Activated CD4-positive, alpha-beta T cell treated with anti-CD3 and anti-CD28 coated beads for 48 hours (primary cell): ENCODE data around the gene DTNA.

Experiments
- DNase-seq: peaks from one replicate; pipeline ENCODE4 v3.0.0-alpha.2; 2020

The DTNA gene

DNA sequence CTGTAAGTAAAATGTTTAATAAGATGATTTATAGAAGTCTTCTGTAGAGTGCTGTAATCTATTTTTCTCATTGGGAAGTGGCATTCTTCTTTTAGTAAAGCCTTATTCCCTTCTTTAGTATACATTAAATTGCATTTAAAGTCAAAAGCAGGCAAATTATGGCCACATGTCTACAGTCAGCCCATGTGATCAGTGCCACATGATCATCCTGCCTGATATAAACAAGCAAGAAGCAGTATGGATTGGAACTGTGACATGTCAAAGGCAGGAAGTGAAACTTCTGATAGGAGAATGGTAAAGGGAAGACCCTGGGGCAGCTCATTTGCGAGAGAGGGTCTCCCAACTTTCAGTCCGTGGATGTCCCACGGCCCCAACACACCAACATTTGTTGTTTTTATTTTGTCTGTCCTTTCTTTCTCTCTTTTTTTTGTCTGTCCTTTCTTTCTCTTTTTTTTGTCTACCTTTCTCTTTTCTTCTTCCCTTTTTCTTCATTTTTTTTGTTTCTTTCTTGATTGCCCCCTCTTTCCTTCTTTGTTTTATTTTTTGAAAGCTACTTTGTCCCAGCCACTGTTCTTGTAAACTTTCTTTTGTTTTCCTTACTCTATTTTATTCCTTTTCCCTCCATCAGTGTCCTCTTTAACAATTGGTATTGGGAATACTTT, 154.9 kb downstream of the DTNA start:
- DNase-seq, result no peak

DNA sequence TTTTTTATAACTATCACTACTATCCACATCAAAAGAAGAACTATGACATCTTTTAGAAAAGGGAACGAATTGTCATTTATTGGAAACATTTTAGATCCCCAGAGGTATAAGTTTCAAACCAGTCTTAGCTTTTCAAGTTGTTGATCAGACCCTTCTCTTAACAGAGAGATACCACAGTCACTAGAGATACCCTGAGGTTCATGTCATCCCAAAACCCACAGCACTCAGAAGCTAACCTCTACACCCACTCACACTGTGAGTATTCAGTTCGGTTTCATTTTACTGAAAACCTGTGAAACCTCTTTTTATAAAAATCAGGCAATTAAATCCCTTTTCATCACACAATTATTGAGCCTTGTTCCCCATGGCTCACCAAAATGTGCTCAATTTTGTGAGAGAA, 156.2 kb downstream of the DTNA start:
- peak; percentile 30 for DNase-seq

DNA sequence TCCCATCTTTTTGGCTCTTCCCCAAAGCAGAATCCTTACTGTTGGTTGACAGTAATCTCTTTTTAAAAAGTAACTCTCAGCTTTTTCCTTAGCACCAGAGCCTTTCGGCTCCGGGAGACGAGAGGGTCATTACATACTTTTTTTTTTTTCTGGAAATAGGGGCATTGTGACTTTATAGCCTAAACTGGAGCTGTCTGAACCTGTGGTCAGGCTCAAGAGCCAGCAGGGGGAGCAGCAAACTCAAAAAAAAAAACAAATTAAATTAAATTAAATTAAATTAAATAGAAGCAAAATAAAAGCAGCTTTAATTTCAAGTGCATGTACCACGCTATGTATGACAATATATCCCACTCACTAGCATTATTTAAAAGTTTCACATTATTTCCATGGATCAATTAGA, 156.6 kb downstream of the DTNA start:
- no peak for DNase-seq

DNA sequence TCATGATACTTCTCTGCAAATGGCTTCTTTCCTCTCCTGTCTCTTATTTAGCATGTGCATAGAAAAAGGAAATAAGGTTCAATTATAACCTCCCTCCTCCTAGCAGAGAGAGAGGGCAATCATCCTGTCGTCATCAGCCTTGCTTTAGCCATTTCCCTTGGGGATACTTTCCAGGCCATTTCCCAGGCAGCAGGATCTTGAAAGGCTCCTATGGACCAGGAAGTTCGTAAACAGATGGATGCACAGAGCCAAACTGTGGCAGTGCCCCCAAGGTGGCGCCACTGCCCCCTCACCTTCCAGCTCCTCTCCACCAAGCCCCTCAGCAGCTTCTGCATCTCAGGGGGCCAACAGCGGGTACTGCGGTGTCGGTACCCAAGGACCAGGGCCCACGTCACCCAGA, 157.4 kb downstream of the DTNA start:
- no peak for DNase-seq

DNA sequence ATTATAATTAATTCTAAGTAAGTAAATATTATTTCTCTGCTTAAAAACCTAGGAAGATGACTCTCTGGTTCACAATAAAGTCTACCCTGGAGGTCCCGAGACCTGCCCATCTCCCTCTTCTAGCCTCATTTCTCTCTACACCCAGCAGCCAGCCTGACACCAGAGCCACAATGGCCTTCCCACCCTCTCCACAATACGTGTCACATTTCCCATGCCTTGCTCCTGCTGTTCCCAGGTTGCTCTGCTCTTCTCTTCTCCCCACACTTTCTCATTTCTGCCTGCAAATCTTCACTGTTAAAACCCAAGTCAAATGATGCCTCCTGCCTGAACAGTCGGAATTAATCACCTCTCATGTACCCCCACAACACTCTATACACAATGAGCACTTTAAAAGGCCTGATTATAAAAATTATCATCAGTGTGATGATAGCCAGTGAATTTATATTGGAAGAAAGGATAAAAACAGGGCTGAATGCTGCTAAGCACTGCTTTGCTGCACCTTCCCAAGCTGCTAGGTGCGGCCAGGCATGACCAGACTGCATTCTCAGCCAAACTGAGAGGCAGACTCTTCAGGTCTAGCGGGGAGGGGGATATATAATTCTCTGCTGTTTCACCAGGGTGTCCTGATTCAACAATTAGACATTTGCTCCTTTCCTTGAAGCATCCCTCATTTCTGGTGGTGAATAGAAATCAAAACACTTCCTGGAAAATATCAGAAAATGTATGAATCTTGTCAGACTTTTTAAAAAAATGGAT, 160.6 kb downstream of the DTNA start:
- no peak for DNase-seq

DNA sequence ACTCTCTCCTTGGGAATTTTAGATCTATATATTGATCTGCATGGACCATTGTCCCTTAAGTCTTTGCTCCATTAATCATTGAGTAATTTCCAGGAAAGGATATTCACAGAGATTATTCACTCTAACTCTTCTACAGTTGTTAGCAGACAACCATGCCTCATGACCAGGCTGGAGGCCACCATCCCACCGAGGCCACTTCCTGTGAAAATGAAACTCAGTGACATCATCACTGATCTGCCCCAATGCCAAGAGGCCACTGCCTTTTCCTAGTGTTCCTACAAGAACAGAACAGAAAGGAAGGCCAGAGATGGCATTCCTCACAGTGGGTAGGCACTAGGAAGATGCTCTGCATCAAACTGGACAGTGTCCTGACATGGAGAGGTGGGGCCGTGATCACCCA, 161.3 kb downstream of the DTNA start:
- DNase-seq, result no peak

DNA sequence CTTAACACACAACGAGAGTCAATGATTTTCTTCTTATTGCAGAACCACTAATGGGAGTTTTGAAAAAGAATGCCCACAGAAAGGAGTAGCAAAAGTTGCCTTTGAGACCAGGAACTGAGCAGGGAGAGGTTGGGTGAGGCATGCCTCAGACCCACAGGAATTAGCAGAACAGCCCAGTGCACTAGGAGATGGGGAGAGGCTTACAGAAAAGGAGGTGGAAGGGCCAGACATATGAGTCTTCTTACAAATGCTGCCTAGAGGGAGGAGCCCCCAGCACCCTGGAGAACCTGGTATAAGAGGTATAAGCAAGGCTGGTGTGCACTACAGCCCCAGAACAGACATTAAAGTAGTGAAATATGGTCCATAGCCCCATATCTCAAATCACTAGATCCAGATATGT, 162.0 kb downstream of the DTNA start:
- no peak for DNase-seq

DNA sequence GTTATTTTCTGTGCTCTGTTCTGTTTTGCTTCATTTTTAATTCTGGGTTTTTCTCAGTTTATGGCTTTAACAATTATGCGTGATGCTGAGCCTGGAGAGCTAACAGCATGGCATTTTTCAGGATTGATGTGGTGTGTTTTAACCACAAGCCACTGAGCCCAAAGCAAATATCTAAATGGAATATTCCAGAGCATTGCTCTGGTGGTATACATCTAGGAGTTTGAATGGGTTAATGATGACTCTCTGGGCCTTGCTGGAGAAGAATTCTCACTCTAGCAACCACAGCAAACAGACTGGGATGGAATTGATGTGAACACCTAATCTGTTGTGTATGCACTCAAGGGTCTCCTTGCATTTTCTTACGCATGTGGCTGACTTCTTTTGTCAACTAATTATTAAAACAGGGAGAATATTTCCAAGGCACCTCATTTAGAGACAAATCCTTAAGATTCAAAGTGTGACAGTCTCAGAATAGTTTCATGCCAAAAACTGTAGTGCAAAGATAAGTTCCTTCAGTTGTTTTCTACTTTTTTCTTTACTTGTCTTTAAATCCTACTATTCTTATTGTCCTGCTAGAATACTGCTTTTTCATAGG, 164.0 kb downstream of the DTNA start:
- no peak for DNase-seq

DNA sequence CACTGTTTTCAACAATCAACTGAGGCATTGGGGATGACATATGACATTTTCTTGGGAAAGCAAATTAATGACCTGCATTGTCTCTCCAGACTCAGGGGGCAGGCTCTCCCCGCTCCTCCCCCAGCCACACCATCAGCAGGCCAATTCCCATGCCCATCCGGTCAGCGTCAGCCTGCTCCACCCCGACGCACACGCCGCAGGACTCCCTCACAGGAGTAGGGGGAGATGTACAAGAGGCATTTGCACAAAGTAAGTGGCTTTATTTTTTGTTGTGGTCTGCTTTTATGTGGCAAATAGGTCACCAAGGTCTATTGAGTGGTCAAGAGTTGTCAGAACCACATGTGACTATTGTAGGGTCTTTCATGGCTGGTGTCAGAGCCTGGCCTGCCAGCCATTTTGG, 165.1 kb downstream of the DTNA start:
- DNase-seq, result no peak

DNA sequence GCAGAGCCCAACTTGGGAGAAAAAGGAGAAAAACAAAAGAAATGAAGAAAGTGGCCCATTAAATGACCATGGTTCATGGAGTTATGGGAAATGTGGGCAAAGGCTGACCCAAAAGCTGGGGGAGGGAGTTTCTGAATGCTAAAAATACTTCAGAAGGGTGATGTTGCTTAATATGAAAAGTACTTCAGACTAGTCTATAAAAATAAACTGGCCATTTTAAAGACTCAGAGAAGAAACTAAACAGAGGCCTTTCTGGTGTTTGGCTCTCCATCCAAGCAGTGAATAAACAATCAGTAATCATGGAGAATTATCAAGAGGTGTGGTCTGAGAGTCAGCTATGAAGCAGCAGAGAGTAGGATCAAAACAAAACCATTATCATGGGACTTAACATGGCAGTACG, 170.3 kb downstream of the DTNA start:
- no peak for DNase-seq

DNA sequence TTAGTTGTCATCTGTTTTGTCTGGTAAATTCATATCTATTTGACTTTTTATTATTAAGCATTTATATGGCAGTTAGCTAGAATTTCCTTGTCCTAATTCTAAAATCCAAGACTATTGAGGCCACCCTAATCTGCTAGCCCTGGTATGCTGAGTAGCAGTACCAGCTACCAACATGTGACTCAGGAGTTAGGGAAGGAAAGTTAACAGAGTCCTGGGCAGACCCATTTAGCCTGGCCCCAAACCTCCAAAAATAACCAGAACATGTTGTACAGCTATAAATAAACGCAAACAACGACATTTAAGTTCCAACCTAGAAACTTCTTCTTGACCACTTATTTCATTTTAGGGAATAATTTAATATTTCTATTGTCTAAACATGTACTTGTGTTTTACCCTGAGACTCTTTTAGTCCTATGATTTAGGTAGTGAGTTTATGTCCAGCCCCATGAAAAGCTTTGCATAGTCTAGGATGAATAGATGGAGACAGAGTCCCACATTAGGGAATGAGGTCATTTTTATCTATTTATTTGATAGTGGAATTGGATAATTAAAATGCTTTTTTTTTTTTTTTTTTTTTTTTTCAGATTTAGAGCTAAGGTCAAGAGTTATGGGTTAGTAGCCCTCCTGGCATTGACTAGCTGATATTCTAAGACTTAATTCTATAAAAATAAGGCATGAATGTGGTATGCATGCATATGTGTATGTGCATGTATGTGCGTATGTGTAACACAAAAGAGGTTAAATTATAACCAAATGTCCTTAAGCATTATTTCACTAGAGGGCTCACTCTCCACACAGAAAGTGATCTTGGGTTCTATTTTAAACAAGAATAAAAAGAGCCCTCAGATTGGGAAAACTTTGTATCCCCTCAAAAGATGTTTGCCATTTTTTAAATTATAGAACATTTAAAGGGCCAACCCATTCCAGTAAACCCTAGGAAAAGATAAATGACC, 171.1 kb downstream of the DTNA start:
- no peak for DNase-seq

DNA sequence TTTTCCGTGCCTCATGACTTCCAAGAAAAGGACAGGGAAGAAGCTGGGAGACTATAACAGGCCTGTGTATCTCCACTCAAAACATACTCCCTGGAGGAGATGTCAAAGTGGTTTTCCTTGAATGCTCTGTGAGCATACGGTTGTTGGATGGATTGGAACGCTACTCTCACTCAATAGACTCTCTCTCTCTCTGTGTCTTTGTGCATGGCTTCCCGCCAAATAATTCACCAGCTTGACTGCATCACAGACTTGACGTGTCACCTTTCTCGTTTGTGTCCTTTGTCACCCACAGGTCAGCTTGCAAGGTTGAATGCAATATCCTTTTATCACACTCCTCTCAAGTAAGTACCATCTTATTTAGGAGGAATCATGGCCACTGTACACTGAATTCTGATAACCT, 174.3 kb downstream of the DTNA start:
- DNase-seq, result no peak

DNA sequence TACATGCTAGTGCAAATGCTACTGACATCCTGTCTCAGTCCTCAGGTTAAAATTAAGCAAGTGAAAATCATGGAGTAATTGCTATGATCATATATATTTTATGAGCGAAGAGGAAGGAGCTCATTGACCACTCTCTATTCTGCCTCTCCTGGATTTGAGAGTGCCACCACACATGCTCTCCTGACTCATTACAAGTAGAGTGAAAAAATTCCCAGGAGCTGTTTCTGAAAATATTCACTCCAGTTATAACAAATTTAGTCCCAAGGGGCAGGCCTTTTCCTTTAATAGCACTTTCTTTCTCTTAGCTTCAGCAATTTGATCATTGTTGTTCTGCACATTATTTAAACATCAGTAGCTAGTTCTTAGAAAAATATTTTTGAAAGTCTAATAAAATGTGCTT, 176.1 kb downstream of the DTNA start:
- no peak for DNase-seq

DNA sequence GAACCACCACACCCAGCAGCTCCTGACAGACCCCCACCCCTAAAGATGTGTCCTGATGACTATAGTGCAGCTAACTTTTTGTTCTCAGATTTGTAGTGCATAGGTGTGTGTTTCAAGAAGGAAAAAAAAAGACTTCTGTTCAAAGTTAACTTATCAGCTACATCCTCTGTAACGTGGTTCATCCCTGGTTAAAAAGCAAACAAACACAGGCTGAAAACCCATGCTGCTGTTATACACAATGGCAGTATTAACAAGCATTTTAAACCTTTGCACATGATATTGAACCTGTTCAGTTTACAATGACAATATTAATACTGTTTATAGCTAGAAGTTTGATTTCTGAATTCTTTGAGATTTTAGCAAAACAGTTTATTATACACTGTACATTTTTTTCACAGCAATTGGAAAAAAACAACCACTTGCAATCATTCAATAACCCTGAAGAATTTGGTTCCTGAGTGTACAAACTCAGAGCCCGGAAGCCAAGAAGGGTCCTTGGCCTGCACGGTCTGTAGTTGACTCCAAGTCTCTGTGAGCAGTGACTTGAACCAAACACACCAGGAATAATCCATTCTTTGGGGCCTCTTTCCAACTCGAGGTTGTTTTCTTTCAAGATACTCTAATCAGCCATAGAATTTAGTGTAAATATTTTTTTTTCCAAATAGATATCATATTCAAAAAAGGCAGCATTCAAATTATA, 177.9 kb downstream of the DTNA start:
- no peak for DNase-seq

DNA sequence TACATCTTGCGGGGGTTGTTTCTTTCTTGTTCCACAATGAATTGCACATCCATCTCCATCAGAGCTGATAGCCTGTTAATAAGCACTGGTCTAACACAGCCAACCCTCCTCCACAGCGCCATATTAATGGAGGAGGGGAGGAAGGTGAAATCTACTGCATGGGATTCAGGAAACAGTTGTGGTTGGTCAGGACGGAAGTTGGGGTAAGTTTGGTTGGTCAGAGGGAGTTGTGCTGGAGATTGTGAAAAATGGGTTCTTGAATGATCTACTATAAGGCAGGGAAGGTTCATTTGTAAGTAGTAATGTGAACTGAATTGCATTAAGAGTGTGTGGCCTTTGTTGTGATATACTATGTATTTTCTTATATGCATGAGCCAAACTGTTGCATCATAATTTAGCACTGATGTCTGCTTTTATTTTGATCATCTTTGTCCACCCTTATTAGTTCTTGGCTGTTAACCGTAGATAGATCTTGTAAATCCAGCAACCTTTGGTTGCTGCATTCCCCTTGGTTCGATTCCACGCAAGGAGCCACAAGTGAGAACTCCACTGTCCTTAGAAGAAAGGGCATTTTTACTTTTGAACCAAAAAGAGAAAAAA, 180.5 kb downstream of the DTNA start:
- DNase-seq, result no peak

DNA sequence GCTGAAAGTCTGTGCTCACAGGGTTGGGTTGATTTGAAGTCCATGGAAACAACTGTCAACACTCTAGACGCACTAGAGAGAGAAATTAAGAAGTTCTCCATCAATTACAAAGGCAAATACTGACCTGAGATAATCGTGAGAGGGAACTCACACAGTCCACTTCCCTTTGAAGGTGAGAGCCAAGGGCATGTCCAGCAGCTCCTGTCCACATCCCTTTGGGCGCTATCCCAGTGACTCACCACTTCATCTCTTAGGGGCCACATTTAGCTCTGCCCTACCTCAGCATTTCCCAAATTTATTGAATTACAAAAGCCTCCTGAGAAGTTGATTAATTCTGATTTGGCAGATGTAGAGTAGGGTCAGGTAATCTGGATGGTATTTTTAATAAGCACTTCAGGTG, 182.3 kb downstream of the DTNA start:
- no peak for DNase-seq

DNA sequence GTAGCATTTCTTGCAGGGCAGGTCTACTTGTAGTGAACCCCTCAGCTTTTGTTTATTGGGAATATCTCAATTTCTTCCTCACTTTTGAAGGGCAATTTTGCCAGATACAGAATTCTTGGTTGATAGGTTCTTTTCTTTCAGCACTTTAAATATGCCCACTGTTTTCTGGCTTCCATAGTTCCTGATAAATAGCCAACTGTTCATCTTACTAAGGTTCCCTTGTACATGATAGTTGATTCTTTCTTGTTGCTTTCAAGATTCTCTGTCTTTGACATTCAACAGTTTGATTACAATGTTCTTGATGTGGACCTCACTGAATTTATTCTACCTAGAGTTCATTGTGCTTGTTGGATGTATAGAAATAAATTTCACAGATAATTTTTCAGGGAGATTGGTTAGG, 183.1 kb downstream of the DTNA start:
- no peak for DNase-seq

DNA sequence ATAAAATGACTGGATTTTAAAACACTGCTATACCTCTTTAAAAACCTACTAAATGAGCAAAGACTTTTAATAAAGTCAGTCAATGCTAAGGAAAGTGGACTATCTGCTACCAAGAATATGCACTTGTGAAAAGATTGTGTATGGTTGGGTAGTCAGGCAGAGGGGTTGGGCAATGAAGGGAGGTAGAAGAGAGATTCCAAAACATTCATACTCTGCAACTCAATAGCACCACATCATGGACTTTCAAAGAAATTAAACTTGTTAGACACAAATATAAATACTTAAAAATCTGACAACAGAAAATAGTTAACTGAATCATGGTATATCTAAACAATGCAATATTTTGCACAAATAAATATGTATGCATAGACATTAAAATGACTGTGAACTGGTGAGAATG, 191.2 kb downstream of the DTNA start:
- no peak for DNase-seq

DNA sequence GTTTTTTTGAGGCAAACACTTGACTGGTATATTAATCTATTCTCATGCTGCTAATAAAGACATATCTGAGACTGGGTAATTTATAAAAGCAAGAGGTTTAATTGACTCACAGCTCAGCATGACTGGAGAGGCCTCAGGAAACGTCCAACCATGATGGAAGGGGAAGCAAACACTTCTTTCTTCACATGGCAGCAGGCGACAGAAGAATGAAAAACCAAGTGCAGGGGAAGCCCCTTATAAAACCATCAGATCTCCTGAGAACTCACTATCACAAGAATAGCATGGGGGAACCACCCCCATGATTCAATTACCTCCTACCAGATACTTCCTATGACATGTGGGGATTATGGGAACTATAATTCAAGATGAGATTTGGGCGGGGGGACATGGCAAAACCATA, 194.9 kb downstream of the DTNA start:
- DNase-seq, result no peak

DNA sequence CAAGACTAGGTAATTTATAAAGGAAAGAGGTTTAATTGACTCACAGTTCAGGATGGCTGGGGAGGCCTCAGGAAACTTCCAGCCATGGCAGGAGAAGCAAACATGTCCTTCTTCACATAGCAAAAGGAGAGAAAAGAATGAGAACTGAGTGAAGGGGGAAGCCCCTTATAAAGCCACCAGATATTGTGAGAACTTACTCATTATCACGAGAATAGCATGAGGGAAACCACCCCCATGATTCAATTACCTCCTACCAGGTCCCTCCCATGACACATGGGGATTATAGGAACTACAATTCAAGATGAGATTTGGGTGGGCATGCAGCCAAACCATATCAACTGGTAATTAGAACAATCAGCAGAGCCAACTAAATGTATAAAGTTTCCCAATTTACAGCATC, 196.9 kb downstream of the DTNA start:
- peak; percentile 8 for DNase-seq

DNA sequence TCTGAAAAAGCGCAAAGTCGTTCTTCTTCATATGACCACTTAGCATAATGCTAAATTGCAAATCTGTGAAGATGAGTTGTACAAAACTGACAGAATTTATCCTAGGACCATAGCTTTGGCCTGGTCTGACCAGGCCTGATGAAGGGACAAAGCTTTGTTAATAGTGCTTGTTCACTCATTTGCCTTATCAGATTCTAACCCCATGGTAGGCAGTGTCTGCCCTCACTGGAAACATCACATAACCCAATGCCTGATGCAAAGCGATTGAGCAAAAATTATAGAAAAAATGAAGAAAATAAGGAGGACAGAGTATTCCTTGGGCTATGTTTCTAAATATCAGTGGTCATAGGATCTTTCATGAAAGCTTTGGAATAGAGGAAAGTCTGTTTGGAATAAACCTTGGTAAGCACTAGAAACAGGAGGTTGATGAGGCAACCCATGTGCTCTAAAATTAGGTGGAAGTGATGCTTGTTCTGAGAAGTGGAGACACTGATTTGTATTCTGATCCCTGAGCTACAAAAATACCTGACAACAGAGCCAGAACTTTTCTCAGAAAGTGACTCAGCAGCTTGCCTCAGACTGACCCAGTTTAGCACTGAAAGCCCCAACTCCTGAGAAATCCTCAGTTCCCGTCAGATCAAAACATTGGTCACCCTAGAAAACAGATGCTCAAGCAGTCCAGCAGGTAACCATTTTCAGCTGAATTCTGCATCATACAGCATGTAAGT, 199.7 kb downstream of the DTNA start:
- no peak for DNase-seq

DNA sequence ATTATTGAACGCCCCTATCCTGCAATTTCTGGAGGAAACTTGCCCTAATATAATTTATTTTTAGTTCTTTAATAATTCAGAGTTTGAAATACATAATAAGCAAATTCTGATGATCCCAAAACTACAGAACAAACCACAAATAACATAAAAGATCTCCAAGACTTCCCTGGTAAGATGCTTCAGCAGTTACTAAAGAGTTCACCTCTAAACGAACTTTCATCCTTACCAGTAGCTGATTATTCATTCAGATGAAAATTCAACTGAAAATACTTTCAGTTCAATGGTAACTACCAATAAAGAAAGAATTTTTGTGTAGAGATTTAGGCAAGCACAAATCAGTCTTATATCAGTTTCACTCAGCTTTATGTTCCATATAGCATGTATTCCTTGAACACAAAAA, 201.0 kb downstream of the DTNA start:
- no peak for DNase-seq
